Muscle layer of colon (tissue), 2 donors: ENCODE measurements around the gene ING2.
"Not testable (repeated sequence)": the region's sequence is repeated elsewhere in the genome, so short reads cannot be mapped to it uniquely, and the experiment has no call there.

ENCODE experiments used
- H3K27ac ChIP-seq: one replicate; pipeline ENCODE4 v1.7.0; 2013; ENCODE audit warnings: low read depth, mild to moderate bottlenecking, low read length, moderate library complexity
- H3K27me3 ChIP-seq, 2 donors: one replicate each; pipeline ENCODE4 v1.7.0; 2013; ENCODE audit warnings: low read length in 2 of 2, mild to moderate bottlenecking in 2 of 2; ENCODE audit not compliant: insufficient read depth in 2 of 2, control insufficient read depth in 1 of 2
- H3K36me3 ChIP-seq: one replicate; pipeline ENCODE4 v1.7.0; 2013; ENCODE audit warnings: mild to moderate bottlenecking, low read length; ENCODE audit not compliant: insufficient read depth
- H3K4me1 ChIP-seq: one replicate; pipeline ENCODE4 v1.7.0; 2013; ENCODE audit warnings: mild to moderate bottlenecking, low read length; ENCODE audit not compliant: insufficient read depth
- H3K4me3 ChIP-seq, 2 donors: one replicate each; pipeline ENCODE4 v1.7.0; 2013; ENCODE audit warnings: low read length in 2 of 2, low read depth in 1 of 2, mild to moderate bottlenecking in 1 of 2, moderate library complexity in 1 of 2
- H3K9ac ChIP-seq: one replicate; pipeline ENCODE4 v1.7.0; 2013; ENCODE audit warnings: low read length
- H3K9me3 ChIP-seq: one replicate; pipeline ENCODE4 v1.7.0; 2013; ENCODE audit warnings: mild to moderate bottlenecking, low read length
- donor health status: abdominal sarcoma.
- donor health status: Adenocarcinoma of cecum.

Gene ING2, protein sequence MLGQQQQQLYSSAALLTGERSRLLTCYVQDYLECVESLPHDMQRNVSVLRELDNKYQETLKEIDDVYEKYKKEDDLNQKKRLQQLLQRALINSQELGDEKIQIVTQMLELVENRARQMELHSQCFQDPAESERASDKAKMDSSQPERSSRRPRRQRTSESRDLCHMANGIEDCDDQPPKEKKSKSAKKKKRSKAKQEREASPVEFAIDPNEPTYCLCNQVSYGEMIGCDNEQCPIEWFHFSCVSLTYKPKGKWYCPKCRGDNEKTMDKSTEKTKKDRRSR

GRCh38 chr4:183504930-183505610 is at the start of gene ING2:
TSS of gene ING2 (plus strand) at chr4:183505058. CDS start at chr4:183505196, 138 bp downstream.
- Histone ChIP-seq H3K9me3 (no peaks in the 10 kb centered on the region), H3K4me3 (peak within 1 kb of the TSS; percentile 72 to 99), H3K4me1 (peaks cover 15% of the 10 kb centered on the region), H3K27ac (peak within 1 kb of the TSS; percentile 96), H3K36me3 (no peaks in the 10 kb centered on the region), H3K27me3 (no peaks in the 10 kb centered on the region), H3K9ac (peak within 1 kb of the TSS; percentile 58)

- H3K9me3 ChIP-seq = no peaks in the 10 kb centered on the region
These were observed 49.2 kb upstream of the ING2 start for GRCh38 chr4:183455431-183456195.

GRCh38 chr4:183458005-183458404 is 46.9 kb upstream of the ING2 start:
- Histone ChIP-seq H3K9ac (no peak overlapping the region), H3K4me1 (no peaks in the 10 kb centered on the region), H3K36me3 (no peaks in the 10 kb centered on the region), H3K4me3 (no peak overlapping the region), H3K27me3 (no peaks in the 10 kb centered on the region), H3K27ac (no peak overlapping the region), H3K9me3 (no peaks in the 10 kb centered on the region)

More at GRCh38 chr4:183455431-183456195, 49.2 kb upstream of the ING2 start:
- Histone ChIP-seq H3K27ac (no peak overlapping the region), H3K36me3 (no peaks in the 10 kb centered on the region), H3K27me3 (no peaks in the 10 kb centered on the region), H3K9ac (no peak overlapping the region), H3K4me1 (no peaks in the 10 kb centered on the region), H3K4me3 (no peak overlapping the region)

DNA sequence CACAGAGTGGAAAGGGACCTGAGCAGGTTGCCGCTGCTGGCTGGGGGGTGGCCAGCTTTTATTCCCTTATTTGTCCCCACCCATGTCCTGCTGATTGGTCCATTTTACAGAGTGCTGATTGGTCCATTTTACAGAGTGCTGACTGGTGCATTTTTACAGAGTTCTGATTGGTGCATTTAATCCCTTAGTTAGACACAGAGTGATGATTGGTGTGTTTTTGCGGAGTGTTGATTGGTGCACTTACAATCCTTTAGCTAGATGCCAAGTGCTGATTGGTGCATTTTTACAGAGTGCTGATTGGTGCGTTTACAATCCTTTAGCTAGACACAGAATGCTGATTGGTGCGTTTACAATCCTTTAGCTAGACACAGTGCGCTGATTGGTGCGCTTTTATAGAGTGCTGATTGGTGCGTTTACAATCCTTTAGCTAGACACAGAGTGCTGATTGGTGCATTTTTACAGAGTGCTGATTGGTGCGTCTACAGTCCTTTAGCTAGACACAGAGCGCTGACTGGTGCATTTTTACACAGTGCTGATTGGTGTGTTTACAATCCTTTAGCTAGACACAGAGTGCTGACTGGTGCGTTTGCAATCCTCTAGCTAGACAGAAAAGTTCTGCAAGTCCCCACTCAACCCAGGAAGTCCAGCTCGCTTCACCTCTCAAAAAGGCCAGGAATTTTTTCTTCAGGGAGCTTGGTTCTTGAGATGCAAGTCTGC is 40.8 kb upstream of the ING2 start:
- not testable (repeated sequence) for H3K4me1 ChIP-seq, H3K9me3 ChIP-seq, H3K27me3 ChIP-seq, H3K9ac ChIP-seq, H3K36me3 ChIP-seq, H3K27ac ChIP-seq, H3K4me3 ChIP-seq

GRCh38 chr4:183465879-183466278 is 39.0 kb upstream of the ING2 start:
- H3K4me3 ChIP-seq, H3K36me3 ChIP-seq, H3K9ac ChIP-seq, H3K4me1 ChIP-seq, H3K9me3 ChIP-seq, H3K27ac ChIP-seq, H3K27me3 ChIP-seq: not testable (repeated sequence)

- Histone ChIP-seq H3K27me3 (no peaks in the 10 kb centered on the region), H3K27ac (no peak overlapping the region), H3K9me3 (no peaks in the 10 kb centered on the region), H3K9ac (no peak overlapping the region), H3K36me3 (no peaks in the 10 kb centered on the region), H3K4me3 (no peak overlapping the region), H3K4me1 (no peaks in the 10 kb centered on the region)
These were observed 37.6 kb upstream of the ING2 start for GRCh38 chr4:183467246-183467645.

DNA sequence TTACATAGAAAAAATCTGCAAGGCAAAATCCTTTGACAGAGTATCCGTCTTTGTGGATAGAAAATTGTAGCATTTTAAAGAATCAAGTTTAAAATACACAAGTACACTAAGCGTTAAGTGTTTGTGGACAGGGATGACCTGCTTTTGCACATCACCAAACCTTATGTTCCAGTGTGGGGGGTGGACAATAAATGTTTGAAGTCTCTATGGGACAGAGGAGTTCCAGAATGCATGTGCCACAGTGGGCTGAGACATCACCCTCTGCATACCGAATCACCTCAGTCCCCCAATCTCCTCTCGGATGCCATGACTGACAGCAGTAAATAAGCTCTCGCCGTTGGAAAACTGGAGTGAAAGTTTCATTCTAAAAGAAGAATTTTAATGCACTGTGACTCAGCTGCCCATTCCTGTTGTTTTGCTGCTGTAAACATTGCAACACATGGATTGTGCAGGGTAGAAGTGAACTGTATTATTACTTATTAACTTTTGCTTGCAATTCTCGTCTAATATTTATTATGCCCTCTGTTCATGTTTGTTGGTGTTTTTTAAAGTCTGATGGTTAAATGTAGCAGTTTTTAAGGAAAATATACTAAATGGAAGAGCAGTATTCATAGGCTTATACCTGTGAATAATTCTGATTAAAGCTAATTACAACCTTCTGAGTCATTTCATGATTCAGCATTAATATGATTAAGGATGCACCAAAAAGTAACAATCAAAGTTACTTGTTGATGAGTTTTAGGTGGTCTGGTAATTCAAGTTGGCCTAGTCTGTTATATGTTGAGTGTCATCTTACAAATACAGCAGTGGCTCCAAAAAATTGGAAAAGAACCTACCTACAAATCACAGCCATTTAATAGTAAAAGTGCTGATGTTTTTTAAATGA is 36.4 kb upstream of the ING2 start:
- H3K36me3 ChIP-seq = no peaks in the 10 kb centered on the region
- H3K9me3 ChIP-seq = no peaks in the 10 kb centered on the region

DNA sequence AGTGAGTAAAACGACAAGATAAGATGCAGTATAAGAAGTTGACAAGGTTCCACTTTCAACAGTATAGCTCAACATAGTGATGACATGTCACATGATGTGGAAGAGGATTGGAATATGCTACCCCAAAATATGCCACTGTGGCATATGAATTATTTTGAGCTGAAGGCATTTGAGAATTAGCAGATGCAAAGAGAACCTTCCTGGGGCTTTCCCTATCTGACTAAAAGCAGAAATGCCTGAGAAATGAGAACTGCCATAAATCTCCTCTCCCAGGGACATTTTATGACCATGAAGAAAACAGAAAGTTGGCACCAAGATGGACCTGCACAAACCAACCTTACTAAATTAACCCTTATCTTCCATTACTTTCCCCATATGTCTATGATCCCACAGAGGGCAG is 35.6 kb upstream of the ING2 start:
- H3K36me3 ChIP-seq = no peaks in the 10 kb centered on the region
- H3K4me3 ChIP-seq = no peak overlapping the region
- no peak overlapping the region for H3K27ac ChIP-seq
- no peaks in the 10 kb centered on the region for H3K9me3 ChIP-seq
- no peak overlapping the region for H3K9ac ChIP-seq
- no peaks in the 10 kb centered on the region for H3K27me3 ChIP-seq
- peaks cover 7% of the 10 kb centered on the region for H3K4me1 ChIP-seq

More for the DNA sequence above, 36.4 kb upstream of the ING2 start:
- Histone ChIP-seq H3K9ac (no peak overlapping the region), H3K4me1 (peaks cover 7% of the 10 kb centered on the region), H3K4me3 (no peak overlapping the region), H3K27ac (no peak overlapping the region), H3K27me3 (no peaks in the 10 kb centered on the region)

GRCh38 chr4:183469936-183470335 is 34.9 kb upstream of the ING2 start:
- Histone ChIP-seq H3K4me1 (peaks cover 7% of the 10 kb centered on the region), H3K36me3 (no peaks in the 10 kb centered on the region), H3K9ac (no peak overlapping the region), H3K27me3 (no peaks in the 10 kb centered on the region), H3K4me3 (no peak overlapping the region), H3K27ac (no peak overlapping the region), H3K9me3 (no peaks in the 10 kb centered on the region)

DNA sequence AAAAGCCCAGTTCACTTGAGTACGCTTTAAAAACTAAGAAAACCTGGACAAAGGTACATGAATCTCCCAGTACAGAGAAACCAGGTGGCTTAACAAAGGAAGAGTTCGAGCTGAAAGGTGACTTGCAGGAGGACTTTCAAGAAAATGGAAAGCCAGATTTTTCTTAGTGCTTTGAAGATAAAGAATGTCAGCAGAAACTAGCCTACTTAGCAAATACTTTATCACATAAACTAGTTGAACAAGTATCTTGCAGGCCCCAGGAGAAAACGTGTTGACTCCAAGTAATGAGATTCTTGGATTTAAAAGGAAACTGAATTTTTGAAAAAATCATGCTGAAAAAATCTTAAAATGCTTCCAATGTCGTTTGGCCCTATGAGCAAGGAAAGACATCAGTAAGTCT is 34.0 kb upstream of the ING2 start:
- Histone ChIP-seq H3K27me3 (no peaks in the 10 kb centered on the region), H3K9ac (no peak overlapping the region), H3K4me3 (no peak overlapping the region), H3K36me3 (no peaks in the 10 kb centered on the region), H3K27ac (no peak overlapping the region), H3K9me3 (no peaks in the 10 kb centered on the region), H3K4me1 (peaks cover 7% of the 10 kb centered on the region)
